Breast epithelium (tissue), 4 donors: Measurements from ENCODE around the gene XAF1. TPM values are rescaled to one million over a fixed set of nuclear protein-coding genes. Genes with fewer than 3 reads are reported as not detected.

Experiments used
- DNase-seq, 2 donors: peaks; one replicate each; pipeline ENCODE4 v3.0.0-alpha.2; 2019; ENCODE audit warnings: low spot score in 2 of 2
- H3K27ac ChIP-seq, 2 donors: fragments of 200-600 bp; sonication (generic) in 1 of 2; one replicate each; pipeline ENCODE4 v1.5.1; 2016 to 2019; ENCODE audit warnings: mild to moderate bottlenecking in 1 of 2
- H3K27me3 ChIP-seq, 2 donors: fragments of 200-600 bp; sonication (generic) in 1 of 2; one replicate each; pipeline versions ENCODE4 v1.5.1 to v1.6.0; 2017 to 2019; ENCODE audit warnings: control low read depth in 1 of 2, mild to moderate bottlenecking in 1 of 2
- H3K36me3 ChIP-seq: fragments of 200-600 bp; one replicate; pipeline ENCODE4 v1.5.1; 2019
- H3K4me1 ChIP-seq, 2 donors: fragments of 200-600 bp; sonication (generic); one replicate each; pipeline ENCODE4 v1.5.1; 2016 to 2019; ENCODE audit warnings: control low read depth in 1 of 2
- H3K4me3 ChIP-seq, 3 donors: fragments of 200-600 bp; sonication (generic); 1 replicate in 2 of 3; 2 replicates in 1 of 3; pipeline ENCODE4 v1.5.1; 2016 to 2019; ENCODE audit warnings: mild to moderate bottlenecking in 3 of 3, moderate library complexity in 2 of 3
- H3K9me3 ChIP-seq, 2 donors: fragments of 200-600 bp; sonication (generic) in 1 of 2; one replicate each; pipeline ENCODE4 v1.5.1; 2016 to 2019; ENCODE audit warnings: control low read depth in 1 of 2
- CTCF ChIP-seq, 3 donors: fragments of 450-650 bp; IDR thresholded peaks; one replicate each; pipeline ENCODE4 v1.5.1; 2016 to 2017; ENCODE audit warnings: antibody characterized with exemption in 3 of 3, mild to moderate bottlenecking in 3 of 3, moderate library complexity in 3 of 3
- POLR2A ChIP-seq: fragments of 450-650 bp; IDR thresholded peaks from one replicate; pipeline ENCODE4 v1.6.1; 2016; ENCODE audit warnings: antibody characterized with exemption, mild to moderate bottlenecking, moderate library complexity
- POLR2AphosphoS5 ChIP-seq, 3 donors: sonication (generic); formaldehyde crosslinking; IDR thresholded peaks; one replicate each; pipeline ENCODE4 v1.6.1; 2017; ENCODE audit warnings: antibody characterized with exemption in 3 of 3
- intact Hi-C: fragments of 100-400 bp; cut with DNase I; formaldehyde crosslinking; loops from one replicate; pipeline ENCODE4 v1.15.1; 2023; ENCODE audit warnings: low total_unique reads
- total RNA-seq, 3 donors: library from RNA; depleted of rRNA; stranded (reverse); fragments of >200 nt; gene quantifications; one replicate each; pipeline ENCODE4 v1.1.0, GENCODE V29; 2016

XAF1 gene
- total RNA-seq, 3 donors from 2014 or later: 15.2 to 25.6 (median 25.2) TPM

- intact Hi-C loops: no loop called here
- Histone ChIP-seq H3K4me3 (peak overlapping the region in 1 of 3 donors; percentile 31), H3K27ac (peak overlapping the region; percentile 92 to 93), H3K9me3 (no peaks in the 10 kb centered on the region), H3K4me1 (peaks cover 14 to 24% of the 10 kb centered on the region in 2 donors), H3K27me3 (no peaks in the 10 kb centered on the region), H3K36me3 (no peaks in the 10 kb centered on the region)
- TF ChIP-seq POLR2AphosphoS5 (IDR thresholded peaks at IDR 0.05): peak; percentile 22 to 31 (median 28)
- no peak for TF ChIP-seq CTCF (IDR thresholded peaks at IDR 0.05)
- TF ChIP-seq POLR2A: no peak
- peak in 1 of 2 donors; percentile 83 for DNase-seq
These were observed 2.8 kb upstream of the XAF1 start for GRCh38 chr17:6753006-6753445.

GRCh38 chr17:6753546-6753945 is 2.3 kb upstream of the XAF1 start:
- TF ChIP-seq CTCF (IDR thresholded peaks at IDR 0.05) (no peak), POLR2A (no peak), POLR2AphosphoS5 (IDR thresholded peaks at IDR 0.05) (no peak)
- H3K4me1 ChIP-seq: peaks cover 14 to 24% of the 10 kb centered on the region in 2 donors
- peak overlapping the region; percentile 92 to 93 for H3K27ac ChIP-seq
- H3K36me3 ChIP-seq: no peaks in the 10 kb centered on the region
- no peak for DNase-seq
- no peaks in the 10 kb centered on the region for H3K27me3 ChIP-seq
- intact Hi-C loops: no loop called here
- H3K4me3 ChIP-seq: peak overlapping the region in 1 of 3 donors; percentile 31
- H3K9me3 ChIP-seq: no peaks in the 10 kb centered on the region

GRCh38 chr17:6755281-6755680 is 565 bp upstream of the XAF1 start:
- intact Hi-C loops: no loop called here
- Histone ChIP-seq H3K27me3 (no peaks in the 10 kb centered on the region), H3K36me3 (no peaks in the 10 kb centered on the region), H3K27ac (peak overlapping the region; percentile 87 to 97), H3K9me3 (no peaks in the 10 kb centered on the region), H3K4me1 (peaks cover 14 to 24% of the 10 kb centered on the region in 2 donors), H3K4me3 (peak overlapping the region; percentile 55 to 79 (median 55))
- TF ChIP-seq POLR2AphosphoS5 (IDR thresholded peaks at IDR 0.05) (no peak), POLR2A (no peak), CTCF (IDR thresholded peaks at IDR 0.05) (no peak)
- DNase-seq: no peak

- intact Hi-C loops: no loop called here
- peak overlapping the region; percentile 55 to 79 (median 55) for H3K4me3 ChIP-seq
- no peaks in the 10 kb centered on the region for H3K36me3 ChIP-seq
These were observed 682 bp downstream of the XAF1 start for GRCh38 chr17:6756425-6757031.

More at GRCh38 chr17:6756425-6757031, 682 bp downstream of the XAF1 start:
- DNase-seq: no peak
- H3K9me3 ChIP-seq: no peaks in the 10 kb centered on the region
- H3K27me3 ChIP-seq: no peaks in the 10 kb centered on the region
- TF ChIP-seq POLR2AphosphoS5 (IDR thresholded peaks at IDR 0.05): no peak
- TF ChIP-seq CTCF (IDR thresholded peaks at IDR 0.05): no peak
- no peak for TF ChIP-seq POLR2A
- H3K4me1 ChIP-seq: peaks cover 14 to 24% of the 10 kb centered on the region in 2 donors
- H3K27ac ChIP-seq: peak overlapping the region; percentile 87 to 97
